COR-L47 (cell line): Measurements from ENCODE around the gene PLEKHH2.
"Not testable (repeated sequence)": the region's sequence is repeated elsewhere in the genome, so short reads cannot be mapped to it uniquely, and the experiment has no call there.

Experiments used
- DNase-seq: peaks from one replicate; lab custom pipeline; 2025; lab: John Stamatoyannopoulos, UW

Gene PLEKHH2

DNA sequence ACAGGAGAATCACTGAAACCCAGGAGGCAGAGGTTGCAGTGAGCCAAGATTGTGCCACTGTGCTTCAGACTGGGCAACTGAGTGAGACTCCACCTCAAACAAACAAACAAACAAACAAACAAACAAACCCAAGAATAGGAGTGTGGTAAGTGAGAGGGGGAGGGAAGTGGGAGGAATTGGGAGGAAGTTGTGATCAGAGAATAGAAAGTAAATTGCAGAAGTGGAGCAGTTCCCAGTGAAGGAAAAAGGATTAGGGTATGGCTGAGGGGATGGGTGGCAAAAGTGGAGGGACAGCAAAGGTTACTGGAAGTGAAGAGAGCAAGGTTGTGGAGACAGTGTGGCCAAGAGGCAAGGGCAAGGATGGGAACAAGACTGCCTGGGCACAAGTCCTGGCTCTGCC, 80.3 kb downstream of the PLEKHH2 start:
- DNase-seq, result no peak

GRCh38 chr2:43718530-43719124, 81.6 kb downstream of the PLEKHH2 start:
- DNase-seq, result no peak

GRCh38 chr2:43724728-43725526, 87.9 kb downstream of the PLEKHH2 start:
- no peak for DNase-seq

DNA sequence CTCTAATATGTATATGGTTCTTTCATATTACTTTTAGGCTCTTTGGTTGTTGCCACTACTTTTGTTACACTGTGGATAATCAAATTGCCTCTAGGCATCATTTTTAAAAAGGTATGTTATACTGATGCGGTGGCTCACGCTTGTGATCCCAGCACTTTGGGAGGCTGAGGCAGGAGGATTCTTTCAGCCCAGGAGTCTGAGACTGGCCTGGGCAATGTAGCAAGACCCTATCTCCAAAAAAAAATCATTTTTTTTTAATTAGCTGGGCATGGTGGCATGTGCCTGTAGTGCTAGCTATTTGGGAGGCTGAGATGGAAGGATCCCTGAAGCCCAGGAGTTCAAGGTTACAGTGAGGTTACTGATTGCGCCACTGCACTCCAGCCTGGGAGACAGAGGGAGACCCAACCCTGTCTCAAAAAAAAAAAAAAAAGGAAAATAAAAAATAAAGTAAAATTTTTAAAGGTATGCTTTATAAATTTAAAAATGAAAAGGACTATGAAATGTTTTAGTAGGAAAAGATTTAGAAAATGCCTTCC, 88.7 kb downstream of the PLEKHH2 start:
- DNase-seq, result no peak

GRCh38 chr2:43726961-43727633, 90.0 kb downstream of the PLEKHH2 start:
- not testable (repeated sequence) for DNase-seq

DNA sequence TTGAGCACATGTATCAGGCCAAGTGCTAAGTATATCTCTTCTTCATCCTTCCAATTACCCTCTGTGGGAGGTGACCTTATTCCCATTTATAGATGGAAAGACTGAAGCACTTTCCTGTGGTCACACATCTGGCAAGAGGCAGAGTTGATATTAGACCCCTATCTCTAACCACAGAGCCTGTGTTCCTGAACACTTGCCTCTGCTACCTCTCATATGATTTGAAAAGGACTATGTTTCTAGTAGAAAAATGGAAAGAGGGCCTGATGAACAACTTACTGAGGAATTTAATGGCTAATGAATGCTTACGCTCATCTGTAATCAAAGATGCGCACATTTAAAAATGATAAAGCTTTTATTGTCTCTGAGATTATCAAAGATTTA, 90.6 kb downstream of the PLEKHH2 start:
- DNase-seq, result no peak

GRCh38 chr2:43729491-43730174, 92.6 kb downstream of the PLEKHH2 start:
- DNase-seq, result no peak

DNA sequence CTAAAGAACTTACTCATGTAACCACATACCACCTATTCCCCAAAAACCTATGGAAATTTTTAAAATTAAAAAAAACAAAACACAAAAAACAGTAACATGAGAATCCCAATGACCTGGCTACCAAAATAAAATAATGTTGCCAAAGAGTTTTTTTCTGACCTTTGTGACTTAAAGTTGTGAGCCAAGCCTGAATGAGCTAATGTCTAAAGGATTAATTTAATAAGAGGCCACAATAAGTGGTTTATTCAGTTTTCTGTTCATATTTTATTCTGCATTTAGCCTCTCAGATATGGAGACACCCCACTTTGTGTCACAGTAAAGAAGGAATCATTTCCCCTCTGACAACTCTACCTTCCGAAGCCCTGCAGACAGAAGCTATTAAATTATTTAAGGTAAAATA, 94.2 kb downstream of the PLEKHH2 start:
- DNase-seq, result no peak

- DNase-seq, result no peak
Measured at GRCh38 chr2:43736637-43737036, 99.6 kb downstream of the PLEKHH2 start.

DNA sequence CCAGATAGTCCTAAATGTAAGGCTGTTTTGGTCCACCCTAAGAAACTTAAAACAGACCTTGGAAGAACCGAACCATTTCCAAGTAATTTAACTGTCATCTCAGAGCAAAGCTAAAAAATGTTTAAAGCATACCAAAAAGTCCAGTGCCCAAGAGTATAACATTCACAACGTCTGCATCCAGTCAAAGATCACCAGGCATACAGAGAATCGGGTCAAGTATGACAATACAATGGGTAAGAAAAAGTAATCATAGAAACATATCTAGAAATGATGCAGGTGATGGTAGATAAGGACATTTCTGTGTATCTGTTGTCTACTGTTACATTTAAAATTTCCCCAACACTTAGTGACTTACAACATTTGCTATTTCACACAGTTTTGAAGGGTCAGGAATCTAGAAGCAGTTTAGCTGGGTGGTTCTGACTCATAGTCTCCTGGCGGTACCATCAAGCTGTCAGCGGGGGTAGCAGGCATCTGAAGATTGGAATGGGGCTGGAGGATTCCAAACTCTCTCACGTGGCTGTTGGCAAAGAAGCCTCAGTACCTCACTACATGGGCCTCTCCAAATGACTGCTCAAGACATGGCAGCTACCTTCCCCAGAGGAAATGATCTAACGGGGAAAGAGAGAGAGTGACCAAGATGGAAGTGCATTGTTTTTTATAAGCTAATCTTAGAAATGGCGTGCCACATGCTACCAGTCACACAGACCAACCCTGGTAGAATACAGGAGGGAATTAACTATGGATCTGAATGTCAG, 100.2 kb downstream of the PLEKHH2 start:
- DNase-seq, result no peak

GRCh38 chr2:43737855-43738254, 100.8 kb downstream of the PLEKHH2 start:
- DNase-seq, result no peak

DNA sequence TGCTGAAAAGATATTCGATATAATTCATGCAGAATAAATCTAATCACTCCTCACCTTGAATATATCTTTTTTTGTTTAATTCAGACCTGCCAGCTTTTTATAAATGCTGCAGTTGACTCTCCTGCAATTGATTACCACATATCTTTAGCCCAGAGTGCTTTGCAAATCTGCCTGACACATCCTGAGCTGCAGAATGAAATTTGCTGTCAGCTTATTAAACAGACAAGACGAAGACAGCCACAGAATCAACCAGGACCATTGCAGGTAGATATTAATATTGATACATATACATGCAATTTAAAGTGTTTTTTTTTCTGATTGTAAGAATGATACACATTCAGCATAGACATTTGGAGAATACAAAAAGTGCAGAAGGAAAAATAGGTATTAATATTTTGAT, 101.2 kb downstream of the PLEKHH2 start:
- DNase-seq, result no peak

DNA sequence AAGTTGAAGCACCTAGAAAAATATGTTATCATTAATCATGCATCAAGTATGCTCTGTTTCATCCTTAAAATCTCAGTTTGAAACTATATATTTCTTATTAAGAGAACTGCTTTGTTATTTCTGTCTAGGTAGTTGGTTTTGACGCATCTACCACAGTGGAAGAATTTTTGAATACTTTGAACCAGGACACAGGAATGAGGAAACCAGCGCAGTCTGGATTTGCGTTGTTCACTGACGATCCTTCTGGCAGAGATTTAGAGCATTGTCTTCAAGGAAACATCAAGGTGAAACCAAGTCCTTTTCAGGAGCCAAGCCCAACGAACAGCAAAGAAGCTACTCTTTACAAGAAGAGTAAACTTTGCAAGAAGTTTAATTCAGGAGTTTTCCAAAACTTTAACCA, 106.6 kb downstream of the PLEKHH2 start:
- DNase-seq, result no peak

DNA sequence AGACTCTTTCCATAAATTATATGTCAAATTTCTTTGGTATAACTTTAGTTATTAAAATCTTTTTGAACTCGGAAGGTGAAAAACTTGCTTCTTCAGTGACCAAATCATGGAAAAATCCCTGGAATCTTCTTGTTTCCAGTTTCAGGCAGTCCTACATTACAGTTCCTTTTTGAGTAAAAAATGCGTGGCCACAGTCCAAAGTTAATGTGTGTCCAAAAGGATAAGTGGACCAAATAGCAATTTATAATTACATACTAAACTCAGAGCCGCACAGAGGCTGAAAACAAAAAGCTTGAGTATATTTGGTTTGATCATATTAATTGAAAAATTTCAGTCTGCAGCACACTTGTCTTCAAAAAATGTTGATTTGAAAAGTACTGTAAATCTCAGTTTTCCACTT, 108.4 kb downstream of the PLEKHH2 start:
- DNase-seq, result no peak

DNA sequence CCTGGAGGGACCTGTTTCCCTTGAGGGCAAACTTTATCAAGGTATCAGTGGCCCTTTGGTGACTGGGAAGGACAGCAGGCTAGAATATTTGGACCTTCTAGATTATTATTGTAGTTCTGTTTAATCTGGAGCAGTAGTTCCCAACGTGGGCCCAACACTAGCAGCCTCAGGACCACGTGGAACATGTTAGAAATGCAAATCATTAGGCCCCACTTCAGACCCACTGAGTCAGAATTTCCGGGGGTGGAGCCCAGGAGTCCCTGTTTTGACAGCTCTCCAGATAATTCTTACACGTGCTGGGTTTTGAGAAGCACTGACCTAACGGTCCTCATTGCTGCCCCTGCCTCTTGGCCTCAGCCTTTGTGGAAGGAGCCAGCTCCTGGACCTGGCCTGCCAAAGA, 111.3 kb downstream of the PLEKHH2 start:
- no peak for DNase-seq

DNA sequence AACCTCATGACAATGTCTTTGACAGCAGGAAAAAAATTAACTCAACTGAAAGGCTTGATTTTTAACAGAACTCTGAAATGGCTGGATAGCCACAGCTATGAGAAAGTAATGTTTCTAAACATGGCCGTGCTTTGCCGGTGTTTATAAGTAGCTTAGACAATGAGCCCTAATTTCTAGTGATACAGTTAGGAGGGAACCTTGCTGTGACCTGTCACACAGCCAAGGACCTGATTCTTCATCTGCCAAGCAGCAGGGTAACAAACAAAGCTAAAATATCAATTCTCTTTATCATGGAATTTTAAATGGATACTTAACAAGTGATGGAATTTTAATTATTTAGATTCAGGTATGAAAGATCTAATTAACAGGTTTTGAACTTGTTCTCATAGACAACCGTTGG, 112.5 kb downstream of the PLEKHH2 start:
- DNase-seq, result peak; percentile 62

GRCh38 chr2:43751476-43751990, 114.5 kb downstream of the PLEKHH2 start:
- no peak for DNase-seq

- DNase-seq, result no peak
Measured at GRCh38 chr2:43752302-43752701, 115.2 kb downstream of the PLEKHH2 start.

DNA sequence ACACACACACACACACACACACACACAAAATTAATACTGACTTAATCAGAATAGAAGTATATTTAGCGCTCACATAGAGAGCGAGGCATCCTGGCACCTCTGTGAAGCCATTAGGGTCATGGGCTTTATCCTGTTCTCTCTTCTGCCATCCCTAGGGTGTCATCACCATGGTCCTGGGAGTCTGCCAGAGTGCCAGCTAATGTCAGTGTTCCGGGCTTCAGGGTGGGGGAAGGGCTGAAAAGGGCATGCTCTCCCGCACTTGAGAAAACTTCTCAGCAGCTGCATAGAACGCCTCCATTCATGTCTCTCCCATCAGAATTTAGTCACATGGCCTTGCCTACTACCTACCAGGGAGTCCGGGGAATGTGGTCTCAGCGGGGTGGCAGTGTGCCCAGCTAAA, 117.1 kb downstream of the PLEKHH2 start:
- no peak for DNase-seq

GRCh38 chr2:43758739-43759138, 121.7 kb downstream of the PLEKHH2 start:
- DNase-seq, result no peak

- DNase-seq, result no peak
Measured at GRCh38 chr2:43759195-43759594, 122.1 kb downstream of the PLEKHH2 start.
